GM19025 (cell line): ENCODE results near the gene CLGN.

Experiments used
- ATAC-seq: cut with Tn5 transposase; IDR thresholded peaks from one replicate; pipeline ENCODE4 v1.9.1; 2021; ENCODE audit warnings: mild to moderate bottlenecking, low read depth, moderate library complexity; ENCODE audit not compliant: unreplicated experiment

CLGN gene

GRCh38 chr4:140342620-140343019 is 84.8 kb downstream of the CLGN start:
- no peak for ATAC-seq
